SK-N-SH (cell line): ENCODE results near the gene CMBL.

Experiments used
- EP300 ChIP-seq, 2 experiments: IDR thresholded peaks; 2 replicates each; pipeline versions ENCODE4 v1.4.0 to v1.6.1; 2012; ENCODE audit warnings: borderline replicate concordance in 1 of 2, low read depth in 1 of 2, low read length in 1 of 2
- FOXJ3 ChIP-seq: sonication (generic); formaldehyde crosslinking; IDR thresholded peaks from 2 replicates; pipeline ENCODE4 v1.5.1; 2020; ENCODE audit warnings: mild to moderate bottlenecking, missing genetic modification reagents
- JUND ChIP-seq: IDR thresholded peaks from 2 replicates; pipeline ENCODE4 v1.4.0; 2012
- MXI1 ChIP-seq: IDR thresholded peaks from 2 replicates; pipeline ENCODE4 v1.6.1; 2012; ENCODE audit warnings: mild to moderate bottlenecking, low read depth, low read length, improper control_type of control experiment
- RAD21 ChIP-seq: IDR thresholded peaks from 2 replicates; pipeline ENCODE4 v1.6.1; 2012; ENCODE audit warnings: mild to moderate bottlenecking, low read length
- RCOR1 ChIP-seq: fragments of 150-350 bp; IDR thresholded peaks from 2 replicates; pipeline ENCODE4 v1.6.1; 2017; ENCODE audit warnings: antibody characterized with exemption, low read length
- SIN3A ChIP-seq: IDR thresholded peaks from 2 replicates; pipeline ENCODE4 v1.6.1; 2012; ENCODE audit warnings: low read depth, mild to moderate bottlenecking, low read length, moderate library complexity, borderline replicate concordance
- TAF1 ChIP-seq: IDR thresholded peaks from 2 replicates; pipeline ENCODE4 v1.6.1; 2012; ENCODE audit warnings: low read depth, mild to moderate bottlenecking, low read length, moderate library complexity, borderline replicate concordance
- TF ChIP-seq, protein P1 (sequence below): fragments of 200-600 bp; sonication (generic); IDR thresholded peaks from 2 replicates; pipeline ENCODE4 v1.6.1; 2017; ENCODE audit warnings: antibody characterized with exemption, mild to moderate bottlenecking, moderate library complexity
- TF ChIP-seq, protein P2 (sequence below): fragments of 150-350 bp; IDR thresholded peaks from 2 replicates; pipeline ENCODE4 v1.6.1; 2017; ENCODE audit warnings: antibody characterized with exemption, low read length, low read depth, borderline replicate concordance
- TF ChIP-seq, protein P3 (sequence below): IDR thresholded peaks from 2 replicates; pipeline ENCODE4 v1.4.0; 2012; ENCODE audit warnings: low read depth
- TF ChIP-seq, protein P4 (sequence below): IDR thresholded peaks from 2 replicates; pipeline ENCODE4 v1.6.1; 2012; ENCODE audit warnings: mild to moderate bottlenecking, low read depth, low read length, moderate library complexity

DNA sequence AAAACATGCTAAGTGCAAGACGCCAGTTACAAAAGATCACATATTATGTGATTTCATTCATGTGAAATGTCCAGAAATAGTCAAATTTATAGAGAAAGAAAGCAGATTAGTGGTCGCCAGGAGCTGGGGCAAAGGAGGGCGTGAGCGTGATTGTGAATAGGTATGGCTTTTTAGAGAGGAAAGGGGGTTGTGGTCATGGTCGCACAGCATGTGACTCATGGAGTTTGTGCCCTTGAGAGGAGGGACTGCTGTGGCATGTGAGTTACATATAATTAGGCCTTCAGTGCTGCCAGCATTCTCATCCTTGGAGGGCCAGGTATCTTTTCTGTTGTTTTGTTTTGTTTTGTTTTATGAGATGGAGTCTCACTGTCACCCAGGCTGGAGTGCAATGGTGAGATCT lies 24.6 kb upstream of the CMBL start:
- TF ChIP-seq, protein P1, sequence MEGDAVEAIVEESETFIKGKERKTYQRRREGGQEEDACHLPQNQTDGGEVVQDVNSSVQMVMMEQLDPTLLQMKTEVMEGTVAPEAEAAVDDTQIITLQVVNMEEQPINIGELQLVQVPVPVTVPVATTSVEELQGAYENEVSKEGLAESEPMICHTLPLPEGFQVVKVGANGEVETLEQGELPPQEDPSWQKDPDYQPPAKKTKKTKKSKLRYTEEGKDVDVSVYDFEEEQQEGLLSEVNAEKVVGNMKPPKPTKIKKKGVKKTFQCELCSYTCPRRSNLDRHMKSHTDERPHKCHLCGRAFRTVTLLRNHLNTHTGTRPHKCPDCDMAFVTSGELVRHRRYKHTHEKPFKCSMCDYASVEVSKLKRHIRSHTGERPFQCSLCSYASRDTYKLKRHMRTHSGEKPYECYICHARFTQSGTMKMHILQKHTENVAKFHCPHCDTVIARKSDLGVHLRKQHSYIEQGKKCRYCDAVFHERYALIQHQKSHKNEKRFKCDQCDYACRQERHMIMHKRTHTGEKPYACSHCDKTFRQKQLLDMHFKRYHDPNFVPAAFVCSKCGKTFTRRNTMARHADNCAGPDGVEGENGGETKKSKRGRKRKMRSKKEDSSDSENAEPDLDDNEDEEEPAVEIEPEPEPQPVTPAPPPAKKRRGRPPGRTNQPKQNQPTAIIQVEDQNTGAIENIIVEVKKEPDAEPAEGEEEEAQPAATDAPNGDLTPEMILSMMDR: no peak
- TF ChIP-seq SIN3A (no peak), RCOR1 (no peak), EP300 (IDR thresholded peaks at IDR 0.05; ENCODE audit: borderline replicate concordance in 1 of 2, low read depth in 1 of 2, low read length in 1 of 2) (no peak), JUND (no peak), RAD21 (no peak), TAF1 (no peak), MXI1 (no peak), FOXJ3 (no peak)
- TF ChIP-seq, protein P2, sequence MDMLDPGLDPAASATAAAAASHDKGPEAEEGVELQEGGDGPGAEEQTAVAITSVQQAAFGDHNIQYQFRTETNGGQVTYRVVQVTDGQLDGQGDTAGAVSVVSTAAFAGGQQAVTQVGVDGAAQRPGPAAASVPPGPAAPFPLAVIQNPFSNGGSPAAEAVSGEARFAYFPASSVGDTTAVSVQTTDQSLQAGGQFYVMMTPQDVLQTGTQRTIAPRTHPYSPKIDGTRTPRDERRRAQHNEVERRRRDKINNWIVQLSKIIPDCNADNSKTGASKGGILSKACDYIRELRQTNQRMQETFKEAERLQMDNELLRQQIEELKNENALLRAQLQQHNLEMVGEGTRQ: no peak
- TF ChIP-seq, protein P3, sequence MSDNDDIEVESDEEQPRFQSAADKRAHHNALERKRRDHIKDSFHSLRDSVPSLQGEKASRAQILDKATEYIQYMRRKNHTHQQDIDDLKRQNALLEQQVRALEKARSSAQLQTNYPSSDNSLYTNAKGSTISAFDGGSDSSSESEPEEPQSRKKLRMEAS: no peak
- TF ChIP-seq, protein P4, sequence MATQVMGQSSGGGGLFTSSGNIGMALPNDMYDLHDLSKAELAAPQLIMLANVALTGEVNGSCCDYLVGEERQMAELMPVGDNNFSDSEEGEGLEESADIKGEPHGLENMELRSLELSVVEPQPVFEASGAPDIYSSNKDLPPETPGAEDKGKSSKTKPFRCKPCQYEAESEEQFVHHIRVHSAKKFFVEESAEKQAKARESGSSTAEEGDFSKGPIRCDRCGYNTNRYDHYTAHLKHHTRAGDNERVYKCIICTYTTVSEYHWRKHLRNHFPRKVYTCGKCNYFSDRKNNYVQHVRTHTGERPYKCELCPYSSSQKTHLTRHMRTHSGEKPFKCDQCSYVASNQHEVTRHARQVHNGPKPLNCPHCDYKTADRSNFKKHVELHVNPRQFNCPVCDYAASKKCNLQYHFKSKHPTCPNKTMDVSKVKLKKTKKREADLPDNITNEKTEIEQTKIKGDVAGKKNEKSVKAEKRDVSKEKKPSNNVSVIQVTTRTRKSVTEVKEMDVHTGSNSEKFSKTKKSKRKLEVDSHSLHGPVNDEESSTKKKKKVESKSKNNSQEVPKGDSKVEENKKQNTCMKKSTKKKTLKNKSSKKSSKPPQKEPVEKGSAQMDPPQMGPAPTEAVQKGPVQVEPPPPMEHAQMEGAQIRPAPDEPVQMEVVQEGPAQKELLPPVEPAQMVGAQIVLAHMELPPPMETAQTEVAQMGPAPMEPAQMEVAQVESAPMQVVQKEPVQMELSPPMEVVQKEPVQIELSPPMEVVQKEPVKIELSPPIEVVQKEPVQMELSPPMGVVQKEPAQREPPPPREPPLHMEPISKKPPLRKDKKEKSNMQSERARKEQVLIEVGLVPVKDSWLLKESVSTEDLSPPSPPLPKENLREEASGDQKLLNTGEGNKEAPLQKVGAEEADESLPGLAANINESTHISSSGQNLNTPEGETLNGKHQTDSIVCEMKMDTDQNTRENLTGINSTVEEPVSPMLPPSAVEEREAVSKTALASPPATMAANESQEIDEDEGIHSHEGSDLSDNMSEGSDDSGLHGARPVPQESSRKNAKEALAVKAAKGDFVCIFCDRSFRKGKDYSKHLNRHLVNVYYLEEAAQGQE: no peak
